H1 (cell line): ENCODE measurements around the gene PARD3. TPM values are rescaled to one million over a fixed set of nuclear protein-coding genes. Genes with fewer than 3 reads are reported as not detected.

Source experiments
- CTCF ChIA-PET: fragments of 300-600 bp; sonication (Branson Sonifier 250); formaldehyde crosslinking; loops from one replicate; lab custom pipeline; 2021; ENCODE audit not compliant: partially characterized antibody; lab: Charles Lee
- POLR2A ChIA-PET: fragments of 300-600 bp; sonication (Branson Sonifier 250); formaldehyde crosslinking; loops from one replicate; lab custom pipeline; 2021; ENCODE audit warnings: inconsistent platforms; ENCODE audit not compliant: partially characterized antibody; lab: Charles Lee
- DNase-seq, 2 experiments: peaks; one replicate each; pipeline versions ENCODE4 v3.0.0 to v3.0.0-alpha.2; 2010 to 2022; ENCODE audit warnings: low spot score in 2 of 2, low read depth in 1 of 2, mixed read lengths in 1 of 2
- FAIRE-seq: peaks from 2 replicates; lab custom pipeline; 2011; peaks lifted over from hg19 to GRCh38; lab: Jason Lieb, UNC
- H2AFZ ChIP-seq: 2 replicates; pipeline ENCODE4 v1.8.1; 2012; ENCODE audit warnings: low read length, inconsistent platforms
- H2AK5ac ChIP-seq: 2 replicates; pipeline ENCODE4 v1.6.1; 2013; ENCODE audit warnings: low read depth, low read length
- H2BK120ac ChIP-seq: replicated peaks from 2 replicates; pipeline ENCODE3; 2013; ENCODE audit warnings: low read depth, low read length, inconsistent platforms
- H2BK12ac ChIP-seq: 2 replicates; pipeline ENCODE4 v1.6.1; 2013; ENCODE audit warnings: low read depth, low read length
- H2BK15ac ChIP-seq: 2 replicates; pipeline ENCODE4 v1.6.1; 2013; ENCODE audit warnings: low read length
- H2BK20ac ChIP-seq: 2 replicates; pipeline ENCODE4 v1.6.1; 2013; ENCODE audit warnings: low read length
- H2BK5ac ChIP-seq: 2 replicates; pipeline ENCODE4 v1.6.1; 2013; ENCODE audit warnings: low read depth, low read length
- H3K14ac ChIP-seq: 2 replicates; pipeline ENCODE4 v1.6.1; 2013; ENCODE audit warnings: inconsistent platforms; ENCODE audit not compliant: insufficient read length
- H3K18ac ChIP-seq: 2 replicates; pipeline ENCODE4 v1.6.1; 2013; ENCODE audit warnings: low read length; ENCODE audit errors: extremely low read depth
- H3K23ac ChIP-seq: 2 replicates; pipeline ENCODE4 v1.6.1; 2013; ENCODE audit warnings: inconsistent platforms; ENCODE audit not compliant: insufficient read length
- H3K23me2 ChIP-seq: 2 replicates; pipeline ENCODE4 v1.6.1; 2013; ENCODE audit warnings: low read depth, low read length
- H3K27ac ChIP-seq: 2 replicates; pipeline ENCODE4 v1.6.1; 2011; ENCODE audit warnings: low read depth, low read length, inconsistent platforms
- H3K27me3 ChIP-seq, 4 experiments: replicated peaks in 1 of 4; 1 replicate in 1 of 4; 2 replicates in 3 of 4; pipeline versions ENCODE4 v1.6.1 to v1.8.1; 2011 to 2013; ENCODE audit warnings: low read length in 3 of 4, mild to moderate bottlenecking in 3 of 4, inconsistent platforms in 2 of 4, mixed read lengths in 2 of 4, moderate library complexity in 1 of 4; ENCODE audit not compliant: control insufficient read depth in 3 of 4, insufficient read depth in 3 of 4; ENCODE audit errors: extremely low read depth in 1 of 4
- H3K36me3 ChIP-seq, 4 experiments: 2 replicates each; pipeline versions ENCODE4 v1.6.1 to v1.8.1; 2011 to 2013; ENCODE audit warnings: mild to moderate bottlenecking in 4 of 4, low read length in 3 of 4, moderate library complexity in 2 of 4, control low read depth in 1 of 4, inconsistent platforms in 1 of 4; ENCODE audit not compliant: insufficient read depth in 4 of 4, control insufficient read depth in 2 of 4
- H3K4ac ChIP-seq: replicated peaks from 2 replicates; pipeline ENCODE3; 2013; ENCODE audit warnings: low read length, low read depth, mixed read lengths, inconsistent platforms; ENCODE audit not compliant: insufficient read length
- H3K4me1 ChIP-seq, 4 experiments: replicated peaks in 1 of 4; 1 replicate in 1 of 4; 2 replicates in 3 of 4; pipeline versions ENCODE4 v1.6.1 to v1.8.1; 2011 to 2013; ENCODE audit warnings: low read length in 3 of 4, inconsistent platforms in 2 of 4, mixed read lengths in 1 of 4; ENCODE audit not compliant: insufficient read depth in 4 of 4, control insufficient read depth in 3 of 4
- H3K4me2 ChIP-seq, 2 experiments: 2 replicates each; pipeline versions ENCODE4 v1.6.1 to v1.8.1; 2011 to 2013; ENCODE audit warnings: low read depth in 2 of 2, low read length in 2 of 2, control low read depth in 1 of 2, inconsistent platforms in 1 of 2, mild to moderate bottlenecking in 1 of 2; ENCODE audit not compliant: insufficient read depth in 1 of 2
- H3K4me3 ChIP-seq, 4 experiments: fragments of 200-600, 300-600 bp in 1 of 4; sonication (generic), shearing (Covaris generic), sonication (Bioruptor Twin) in 1 of 4; 2 replicates each; pipeline versions ENCODE4 v1.5.1 to v1.8.1; 2011 to 2016; ENCODE audit warnings: low read length in 4 of 4, low read depth in 3 of 4, control low read depth in 2 of 4, inconsistent platforms in 2 of 4, mild to moderate bottlenecking in 2 of 4, mixed read lengths in 1 of 4, moderate library complexity in 1 of 4; ENCODE audit not compliant: insufficient read depth in 2 of 4; ENCODE audit errors: extremely low read depth in 1 of 4
- H3K56ac ChIP-seq: replicated peaks from 2 replicates; pipeline ENCODE3; 2013; ENCODE audit warnings: low read depth, mild to moderate bottlenecking, mixed read lengths, low read length, inconsistent platforms; ENCODE audit not compliant: insufficient read length
- H3K79me1 ChIP-seq: 2 replicates; pipeline ENCODE4 v1.6.1; 2013; ENCODE audit warnings: low read depth, low read length, control low read depth
- H3K79me2 ChIP-seq, 2 experiments: 2 replicates each; pipeline versions ENCODE4 v1.6.1 to v1.8.1; 2012 to 2013; ENCODE audit warnings: low read length in 2 of 2, mild to moderate bottlenecking in 2 of 2, inconsistent platforms in 1 of 2; ENCODE audit not compliant: insufficient read depth in 2 of 2, control insufficient read depth in 1 of 2
- H3K9ac ChIP-seq, 4 experiments: replicated peaks in 1 of 4; 1 replicate in 1 of 4; 2 replicates in 3 of 4; pipeline versions ENCODE4 v1.6.1 to v1.8.1; 2011 to 2013; ENCODE audit warnings: low read depth in 3 of 4, low read length in 3 of 4, control low read depth in 2 of 4, mild to moderate bottlenecking in 2 of 4, moderate library complexity in 2 of 4, inconsistent platforms in 1 of 4; ENCODE audit errors: extremely low read depth in 1 of 4
- H3K9me3 ChIP-seq, 2 experiments: 2 replicates each; pipeline versions ENCODE4 v1.6.1 to v1.8.1; 2012 to 2013; ENCODE audit warnings: mild to moderate bottlenecking in 2 of 2, moderate library complexity in 2 of 2, control low read depth in 1 of 2, inconsistent platforms in 1 of 2, low read depth in 1 of 2, low read length in 1 of 2, mixed read lengths in 1 of 2; ENCODE audit not compliant: insufficient read depth in 2 of 2
- H4K20me1 ChIP-seq, 2 experiments: replicated peaks in 1 of 2; 2 replicates each; pipeline versions ENCODE3 to v1.8.1; 2011 to 2013; ENCODE audit warnings: inconsistent platforms in 2 of 2, low read length in 2 of 2, mild to moderate bottlenecking in 1 of 2; ENCODE audit not compliant: insufficient read depth in 2 of 2, control insufficient read depth in 1 of 2
- H4K5ac ChIP-seq: 2 replicates; pipeline ENCODE4 v1.6.1; 2013; ENCODE audit warnings: low read length, low read depth, mixed read lengths, inconsistent platforms; ENCODE audit not compliant: insufficient read length
- H4K8ac ChIP-seq: 2 replicates; pipeline ENCODE4 v1.8.0; 2013; ENCODE audit warnings: mild to moderate bottlenecking, moderate library complexity, low read length, inconsistent platforms; ENCODE audit not compliant: insufficient read depth; ENCODE audit errors: extremely low read depth
- H4K91ac ChIP-seq: replicated peaks from 2 replicates; pipeline ENCODE3; 2013; ENCODE audit warnings: low read length, mixed read lengths, inconsistent platforms; ENCODE audit not compliant: insufficient read length
- TCF12 ChIP-seq: IDR thresholded peaks from 2 replicates; pipeline ENCODE4 v1.6.1; 2011; ENCODE audit warnings: low read depth, mild to moderate bottlenecking, low read length
- WGBS, 2 experiments: shearing (Covaris generic) in 1 of 2; methylation state at CpG; one replicate each; pipeline versions ENCODE4 v1.1.6 to v1.1.7; 2013 to 2015; ENCODE audit warnings: low lambda C conversion rate in 2 of 2, mixed read lengths in 2 of 2, inconsistent platforms in 1 of 2, low coverage in 1 of 2, missing lambda C conversion rate in 1 of 2; ENCODE audit not compliant: insufficient replicate concordance in 2 of 2, insufficient coverage in 1 of 2, insufficient read length in 1 of 2; ENCODE audit errors: extremely low coverage in 1 of 2, missing lambda C conversion rate in 1 of 2; 5-methylcytosine and 5-hydroxymethylcytosine counted together
- polyA plus RNA-seq, 7 experiments: library from polyadenylated mRNA; depleted of rRNA in 3 of 7; stranded (reverse) in 5 of 7; unstranded in 2 of 7; fragments of >200 nt in 5 of 7; fragments of 200-250 nt in 2 of 7; gene quantifications; 1 replicate in 5 of 7; 2 replicates in 1 of 7; 4 replicates in 1 of 7; pipeline versions ENCODE4 v1.2.1 to v1.2.3, GENCODE V29; 2011 to 2013; ENCODE audit warnings: missing spikeins in 2 of 7, mixed read lengths in 2 of 7
- total RNA-seq: library from RNA; stranded (reverse); fragmentation: NEBNext Ultra II Directional; extraction: Animal tissue kit (Norgen Biotek cat#: 25700); gene quantifications from 2 replicates; pipeline ENCODE4 v1.2.1, GENCODE V29; 2021

The PARD3 gene
- total and polyA plus RNA-seq, 2 of the 8 experiments (the other 6 are each of a cell fraction or from before 2014, with no cell fraction given): 19.7 to 49.1 TPM

- H3K4me2 ChIP-seq: no peak overlapping the region
- no peaks in the 10 kb centered on the region for H3K79me2 ChIP-seq
- no peaks in the 10 kb centered on the region for H3K79me1 ChIP-seq
- H4K8ac ChIP-seq: no peak overlapping the region
- H3K9ac ChIP-seq: no peak overlapping the region
- H3K4me1 ChIP-seq: peaks cover 0 to 2% (median 0%) of the 10 kb centered on the region in 4 experiments; a peak in 1 of 7 replicates
- no peak overlapping the region for H3K23ac ChIP-seq
- H3K23me2 ChIP-seq: no peaks in the 10 kb centered on the region
- DNase-seq (no peak), FAIRE-seq (no peak)
- H2BK120ac ChIP-seq: no peak overlapping the region
- H2BK5ac ChIP-seq: no peak overlapping the region
- POLR2A ChIA-PET: no interaction called here
- H3K27me3 ChIP-seq: no peaks in the 10 kb centered on the region
- no peak overlapping the region for H2AFZ ChIP-seq
- no peak overlapping the region for H3K14ac ChIP-seq
- no peak overlapping the region for H4K91ac ChIP-seq
- no peak overlapping the region for H2BK15ac ChIP-seq
- H2BK20ac ChIP-seq: no peak overlapping the region
- no peak overlapping the region for H2BK12ac ChIP-seq
- H3K4me3 ChIP-seq: no peak overlapping the region
- no peak overlapping the region for H2AK5ac ChIP-seq
- CTCF ChIA-PET: interaction anchor here (1.1 to 1.2 kb wide), 2 partner anchors 9 kb away, joined by 3 to 4 read pairs; no protein-coding TSS in a partner anchor
- no peak overlapping the region for H3K27ac ChIP-seq
- H3K36me3 ChIP-seq: no peaks in the 10 kb centered on the region
- no peaks in the 10 kb centered on the region for H3K9me3 ChIP-seq
- no peak overlapping the region for H3K56ac ChIP-seq
- TF ChIP-seq TCF12: no peak
- no peak overlapping the region for H3K18ac ChIP-seq
- no peak overlapping the region for H3K4ac ChIP-seq
- WGBS, 2 experiments: 92% methylated on average over 5 of the region's 5 CpGs; no CpG with 5 or more reads in 1 of the 2 experiments
- H4K20me1 ChIP-seq: no peaks in the 10 kb centered on the region
- no peak overlapping the region for H4K5ac ChIP-seq
Observed at GRCh38 chr10:34314457-34314856, 500.6 kb downstream of the PARD3 start.
